Colonic mucosa (tissue), 4 donors: ENCODE results near the gene ZFPL1. TPM values are rescaled to one million over a fixed set of nuclear protein-coding genes. Genes with fewer than 3 reads are reported as not detected.

Experiments
- DNase-seq: peaks from one replicate; pipeline ENCODE4 v3.0.0-alpha.2; 2020
- H3K27ac ChIP-seq: fragments of 200-600 bp; one replicate; pipeline ENCODE4 v1.8.0; 2021
- H3K27me3 ChIP-seq: fragments of 200-600 bp; one replicate; pipeline ENCODE4 v1.8.0; 2021
- H3K36me3 ChIP-seq: fragments of 200-600 bp; one replicate; pipeline ENCODE4 v1.8.0; 2021
- H3K4me1 ChIP-seq: fragments of 200-600 bp; one replicate; pipeline ENCODE4 v1.8.0; 2021; ENCODE audit warnings: mild to moderate bottlenecking
- H3K4me3 ChIP-seq: fragments of 200-600 bp; one replicate; pipeline ENCODE4 v1.8.0; 2021
- H3K9ac ChIP-seq, 2 donors: one replicate each; pipeline ENCODE4 v1.7.0; 2013; ENCODE audit warnings: control low read depth in 2 of 2, low read depth in 2 of 2, low read length in 2 of 2
- H3K9me3 ChIP-seq: fragments of 200-600 bp; one replicate; pipeline ENCODE4 v1.8.0; 2021
- intact Hi-C: fragments of 100-400 bp; cut with DNase I; formaldehyde crosslinking; loops from one replicate; pipeline ENCODE4 v1.14.1; 2022
- total RNA-seq, 2 donors: library from RNA; stranded (reverse); fragmentation: NEBNext Ultra II Directional in 1 of 2; extraction: Animal tissue kit (Norgen Biotek cat#: 25700) in 1 of 2; gene quantifications; one replicate each; pipeline ENCODE4 v1.2.1, GENCODE V29; 2021
- TF ChIP-seq, protein P1 (sequence below): fragments of 200-600 bp; IDR thresholded peaks from one replicate; pipeline ENCODE4 v1.8.0; 2022; ENCODE audit warnings: antibody characterized with exemption, mild to moderate bottlenecking
- donor health status: healthy.
- donor health status: DM: no; HTN: no; CAD: no.
- donor health status: DM: no; HTN: no; CAD: no.

Gene ZFPL1
- total RNA-seq, 2 donors from 2014 or later: 43.2 to 54.3 TPM

DNA sequence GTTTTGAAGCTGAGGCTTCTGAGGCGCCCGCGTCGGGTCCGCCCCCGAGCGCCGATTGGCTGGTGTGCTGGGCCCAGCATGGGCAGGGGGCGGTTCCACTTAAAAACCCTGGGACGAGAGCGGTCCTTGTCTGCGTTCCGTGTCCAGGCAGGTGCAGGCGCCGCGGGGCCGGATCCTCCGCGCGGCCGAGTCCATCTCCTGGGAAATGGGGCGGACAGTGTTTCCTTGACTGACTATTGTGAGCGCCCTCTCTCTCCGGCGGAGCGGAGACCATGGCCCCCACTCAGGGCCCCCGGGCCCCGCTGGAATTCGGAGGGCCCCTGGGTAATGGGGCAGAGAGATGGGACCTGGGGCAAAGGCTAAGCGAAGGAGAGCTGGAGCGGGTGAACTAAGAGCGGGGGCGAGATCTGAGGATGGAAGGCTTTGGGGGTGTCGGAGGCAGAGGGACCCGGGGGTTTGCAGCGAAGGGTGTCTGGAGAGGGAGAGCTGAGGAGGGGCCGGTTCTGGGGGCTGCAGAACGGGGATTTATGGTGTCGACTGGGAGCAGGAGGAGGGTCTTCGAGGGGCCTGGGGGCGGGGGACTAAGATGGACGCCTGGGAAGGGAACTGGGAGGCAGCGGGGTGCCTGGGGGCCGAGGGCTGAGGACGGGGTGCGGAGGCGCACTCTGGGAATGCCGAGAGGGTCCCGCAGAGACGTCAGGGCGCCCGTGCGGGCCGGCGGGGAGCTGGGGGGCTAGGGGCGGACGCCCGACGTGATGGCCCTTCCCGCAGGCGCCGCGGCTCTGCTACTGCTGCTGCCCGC lies 27.9 kb downstream of the ZFPL1 start, which contains the start of gene TM7SF2:
Gene TM7SF2, plus strand, starts transcription at position 129 of the 802 bp plus-strand sequence. Its CDS starts 144 bp downstream, at position 273.
- no peaks in the 10 kb centered on the region for H3K36me3 ChIP-seq
- TF ChIP-seq, protein P1, sequence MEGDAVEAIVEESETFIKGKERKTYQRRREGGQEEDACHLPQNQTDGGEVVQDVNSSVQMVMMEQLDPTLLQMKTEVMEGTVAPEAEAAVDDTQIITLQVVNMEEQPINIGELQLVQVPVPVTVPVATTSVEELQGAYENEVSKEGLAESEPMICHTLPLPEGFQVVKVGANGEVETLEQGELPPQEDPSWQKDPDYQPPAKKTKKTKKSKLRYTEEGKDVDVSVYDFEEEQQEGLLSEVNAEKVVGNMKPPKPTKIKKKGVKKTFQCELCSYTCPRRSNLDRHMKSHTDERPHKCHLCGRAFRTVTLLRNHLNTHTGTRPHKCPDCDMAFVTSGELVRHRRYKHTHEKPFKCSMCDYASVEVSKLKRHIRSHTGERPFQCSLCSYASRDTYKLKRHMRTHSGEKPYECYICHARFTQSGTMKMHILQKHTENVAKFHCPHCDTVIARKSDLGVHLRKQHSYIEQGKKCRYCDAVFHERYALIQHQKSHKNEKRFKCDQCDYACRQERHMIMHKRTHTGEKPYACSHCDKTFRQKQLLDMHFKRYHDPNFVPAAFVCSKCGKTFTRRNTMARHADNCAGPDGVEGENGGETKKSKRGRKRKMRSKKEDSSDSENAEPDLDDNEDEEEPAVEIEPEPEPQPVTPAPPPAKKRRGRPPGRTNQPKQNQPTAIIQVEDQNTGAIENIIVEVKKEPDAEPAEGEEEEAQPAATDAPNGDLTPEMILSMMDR: no peak
- no peaks in the 10 kb centered on the region for H3K9me3 ChIP-seq
- H3K4me3 ChIP-seq: peak within 1 kb of the TSS; percentile 57
- DNase-seq: peak; percentile 98
- H3K27ac ChIP-seq: peak within 1 kb of the TSS; percentile 54
- peak within 1 kb of the TSS; percentile 81 to 83 for H3K9ac ChIP-seq
- no peaks in the 10 kb centered on the region for H3K27me3 ChIP-seq
- H3K4me1 ChIP-seq: peaks cover 31% of the 10 kb centered on the region
- intact Hi-C loops: loop anchor here (10.0 kb wide), 1 partner anchor 143 kb away; no protein-coding TSS in a partner anchor

DNA sequence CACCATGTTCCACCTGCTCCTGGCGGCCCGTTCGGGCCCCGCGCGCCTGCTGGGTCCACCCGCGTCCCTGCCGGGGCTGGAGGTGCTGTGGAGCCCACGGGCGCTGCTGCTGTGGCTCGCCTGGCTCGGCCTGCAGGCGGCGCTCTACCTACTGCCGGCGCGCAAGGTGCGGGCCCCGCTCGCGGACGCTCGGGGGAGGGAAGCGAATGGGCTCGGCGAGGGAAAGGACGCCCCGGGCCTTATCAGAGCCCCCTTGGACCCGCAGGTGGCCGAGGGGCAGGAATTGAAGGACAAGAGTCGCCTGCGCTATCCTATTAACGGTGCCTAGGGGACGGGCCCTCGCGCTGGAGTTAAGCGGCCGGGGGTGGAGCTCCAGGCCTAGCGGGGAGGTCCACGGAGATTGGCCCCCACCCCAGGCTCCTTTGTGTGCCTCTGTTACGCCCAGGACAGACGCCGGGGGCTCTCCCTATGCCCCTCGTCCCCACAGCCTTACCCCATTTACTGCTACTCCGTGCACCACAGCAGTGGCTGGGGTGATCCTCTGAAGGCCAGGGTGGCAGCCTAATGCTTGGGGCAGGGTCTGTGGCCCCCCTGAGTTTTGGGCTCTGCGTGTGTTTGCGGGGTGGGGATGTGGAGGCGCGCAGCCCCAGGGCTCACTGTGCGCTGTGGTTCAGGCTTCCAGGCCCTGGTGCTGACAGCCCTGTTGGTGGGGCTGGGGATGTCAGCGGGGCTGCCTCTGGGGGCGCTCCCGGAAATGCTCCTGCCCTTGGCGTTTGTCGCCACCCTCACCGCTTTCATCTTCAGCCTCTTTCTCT lies 28.7 kb downstream of the ZFPL1 start:
- TF ChIP-seq, protein P1: peak; percentile 90
- H3K4me3 ChIP-seq: peak overlapping the region; percentile 57
- H3K9me3 ChIP-seq: no peaks in the 10 kb centered on the region
- peaks cover 31% of the 10 kb centered on the region for H3K4me1 ChIP-seq
- H3K9ac ChIP-seq: peak overlapping the region; percentile 81 to 83
- peak; percentile 77 for DNase-seq
- H3K27ac ChIP-seq: peak overlapping the region; percentile 44
- no peaks in the 10 kb centered on the region for H3K36me3 ChIP-seq
- no peaks in the 10 kb centered on the region for H3K27me3 ChIP-seq
- intact Hi-C loops: loop anchor here (10.0 kb wide), 1 partner anchor 142 kb away; no protein-coding TSS in a partner anchor

DNA sequence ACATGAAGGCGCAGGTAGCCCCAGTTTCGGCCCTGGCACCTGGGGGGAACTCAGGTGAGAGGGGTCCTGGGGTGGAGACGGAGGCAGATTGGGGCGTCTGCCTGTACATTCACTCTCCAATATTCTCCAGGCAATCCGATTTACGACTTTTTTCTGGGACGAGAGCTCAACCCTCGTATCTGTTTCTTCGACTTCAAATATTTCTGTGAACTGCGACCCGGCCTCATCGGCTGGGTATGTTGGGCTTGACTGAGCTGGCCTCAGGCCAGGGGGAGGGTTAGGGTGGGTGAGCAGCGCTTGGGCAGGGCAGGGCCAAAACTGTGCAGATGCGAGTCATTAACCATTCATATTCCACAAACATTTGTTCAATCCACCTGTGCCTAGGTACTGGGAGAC lies 29.3 kb downstream of the ZFPL1 start:
- H3K36me3 ChIP-seq: no peaks in the 10 kb centered on the region
- H3K4me1 ChIP-seq: peaks cover 31% of the 10 kb centered on the region
- H3K27me3 ChIP-seq: no peaks in the 10 kb centered on the region
- peak overlapping the region; percentile 81 to 83 for H3K9ac ChIP-seq
- no peak for DNase-seq
- peak overlapping the region; percentile 57 for H3K4me3 ChIP-seq
- no peaks in the 10 kb centered on the region for H3K9me3 ChIP-seq
- TF ChIP-seq, protein P1: no peak
- intact Hi-C loops: loop anchor here (10.0 kb wide), 1 partner anchor 141 kb away; no protein-coding TSS in a partner anchor
- peak overlapping the region; percentile 44 for H3K27ac ChIP-seq

DNA sequence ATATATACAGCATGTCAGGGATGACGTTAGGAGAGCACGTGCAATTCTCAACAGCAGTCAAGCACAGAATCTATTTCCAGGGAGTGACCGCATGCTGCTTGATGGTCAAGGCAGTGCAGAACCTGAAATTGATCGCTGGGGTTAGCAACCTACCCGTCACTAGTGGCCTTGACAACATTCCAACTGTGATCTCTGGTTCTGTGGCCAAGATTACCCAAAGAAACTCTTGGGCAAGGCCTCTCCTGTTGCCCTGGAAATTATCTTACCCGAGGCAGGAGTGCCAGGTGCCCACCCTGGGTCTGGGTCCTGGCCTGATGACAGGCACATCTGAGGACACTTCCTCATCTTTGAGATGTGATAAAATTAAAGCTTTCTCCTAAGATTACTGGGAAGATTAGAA lies 29.8 kb downstream of the ZFPL1 start:
- no peak for DNase-seq
- Histone ChIP-seq H3K27ac (no peak overlapping the region), H3K4me3 (no peak overlapping the region), H3K9me3 (no peaks in the 10 kb centered on the region), H3K4me1 (peaks cover 31% of the 10 kb centered on the region), H3K9ac (no peak overlapping the region), H3K27me3 (no peaks in the 10 kb centered on the region), H3K36me3 (no peaks in the 10 kb centered on the region)
- intact Hi-C loops: loop anchor here (10.0 kb wide), 1 partner anchor 141 kb away; no protein-coding TSS in a partner anchor
- TF ChIP-seq, protein P1: no peak

DNA sequence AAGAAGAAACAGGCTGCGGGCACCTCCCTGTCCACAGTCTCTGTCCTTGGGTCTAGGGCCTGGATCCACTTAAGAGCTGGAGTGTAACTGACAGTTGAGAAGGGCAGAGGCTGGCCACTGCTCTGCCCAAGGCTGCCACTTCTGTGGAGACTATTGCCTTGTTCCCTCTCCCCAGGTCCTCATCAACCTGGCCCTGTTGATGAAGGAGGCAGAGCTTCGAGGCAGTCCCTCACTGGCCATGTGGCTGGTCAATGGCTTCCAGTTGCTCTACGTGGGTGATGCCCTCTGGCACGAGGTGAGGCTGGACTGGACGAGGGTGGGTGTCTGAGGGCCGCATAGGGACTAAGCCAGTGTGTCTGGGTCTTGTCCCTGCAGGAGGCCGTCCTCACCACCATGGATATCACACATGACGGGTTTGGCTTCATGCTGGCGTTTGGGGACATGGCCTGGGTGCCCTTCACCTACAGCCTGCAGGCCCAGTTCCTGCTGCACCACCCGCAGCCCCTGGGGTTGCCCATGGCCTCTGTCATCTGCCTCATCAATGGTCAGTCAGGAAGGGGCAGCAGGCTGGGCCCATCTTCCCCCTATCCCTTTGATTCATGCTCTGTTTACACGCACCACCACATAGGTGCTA lies 30.6 kb downstream of the ZFPL1 start:
- no peaks in the 10 kb centered on the region for H3K27me3 ChIP-seq
- no peak for DNase-seq
- TF ChIP-seq, protein P1: no peak
- H3K4me1 ChIP-seq: peaks cover 31% of the 10 kb centered on the region
- H3K36me3 ChIP-seq: peaks cover 2% of the 10 kb centered on the region
- intact Hi-C loops: loop anchor here (5.0 to 10.0 kb wide), 3 partner anchors 102 to 267 kb away; partner anchors contain the start of gene ARL2
- peak overlapping the region in 1 of 2 donors; percentile 35 for H3K9ac ChIP-seq
- no peak overlapping the region for H3K27ac ChIP-seq
- no peaks in the 10 kb centered on the region for H3K9me3 ChIP-seq
- no peak overlapping the region for H3K4me3 ChIP-seq
